Endothelial cell (in vitro differentiated cells): ENCODE measurements around the gene PNKP. TPM values are rescaled to one million over a fixed set of nuclear protein-coding genes. Genes with fewer than 3 reads are reported as not detected.
A peak's percentile ranks its signal among the peaks of the same experiment; 100 is the strongest.

Experiments used
- microRNA-seq: library from miRNA; unstranded; fragments of <30 nt; microRNA quantifications from one replicate; pipeline ENCODE4, GENCODE V29; 2020; ENCODE audit not compliant: unreplicated experiment
- total RNA-seq: library from RNA; stranded (reverse); fragmentation: NEBNext Ultra II Directional; extraction: Animal tissue kit (Norgen Biotek cat#: 25700); gene quantifications from one replicate; pipeline ENCODE4 v1.2.1, GENCODE V29; 2021; ENCODE audit not compliant: unreplicated experiment

Gene PNKP
- total RNA-seq, 1 donor from 2014 or later, result 96.0 TPM

Small RNA genes lying within 50 kb of the gene (microRNA-seq; reads per million reads assigned to microRNA genes)
- gene MIR4749 (8.1 reads per million, percentile 56 among the genes with 10 or more reads in this experiment), gene MIR4750 (3.7 reads per million, percentile 43 among the genes with 10 or more reads in this experiment), gene MIR6800 (3.2 reads per million, percentile 39 among the genes with 10 or more reads in this experiment)

Other genes starting within 250 kb of the PNKP start
- 23.9 TPM for gene RRAS, start 227.4 kb downstream of the PNKP start, total RNA-seq
- 90.3 TPM for gene SCAF1, start 225.4 kb downstream of the PNKP start, total RNA-seq
- gene IRF3, start 201.7 kb downstream of the PNKP start, total RNA-seq, result 76.1 TPM
- gene BCL2L12, start 201.6 kb downstream of the PNKP start, total RNA-seq, result 50.1 TPM
- gene PRMT1, start 190.3 kb downstream of the PNKP start, total RNA-seq, result 175 TPM
- 5.3 TPM for gene ADM5, start 178.0 kb downstream of the PNKP start, total RNA-seq
- gene CPT1C, start 176.5 kb downstream of the PNKP start, total RNA-seq, result 94.1 TPM
- not detected for gene TSKS, start 104.3 kb downstream of the PNKP start, total RNA-seq
- gene AP2A1, start 100.6 kb downstream of the PNKP start, total RNA-seq, result 191 TPM
- 15.6 TPM for gene FUZ, start 54.3 kb downstream of the PNKP start, total RNA-seq
- 117 TPM for gene MED25, start 49.3 kb downstream of the PNKP start, total RNA-seq
- 231 TPM for gene PTOV1, start 16.4 kb downstream of the PNKP start, total RNA-seq
- 48.2 TPM for gene AKT1S1, start 9.8 kb upstream of the PNKP start, total RNA-seq
- gene TBC1D17, start 10.1 kb upstream of the PNKP start, total RNA-seq, result 36.8 TPM
- gene IL4I1, start 29.3 kb upstream of the PNKP start, total RNA-seq, result 0.90 TPM
- 15.8 TPM for gene ATF5, start 61.6 kb upstream of the PNKP start, total RNA-seq
- 60.9 TPM for gene NUP62, start 61.9 kb upstream of the PNKP start, total RNA-seq
- gene SIGLEC11, start 93.6 kb upstream of the PNKP start, total RNA-seq, result not detected
- 51.2 TPM for gene VRK3, start 157.8 kb upstream of the PNKP start, total RNA-seq
- gene ZNF473, start 158.4 kb upstream of the PNKP start, total RNA-seq, result 10.9 TPM